GM21423 (cell line): ENCODE measurements around the gene FXYD7.
"Not testable (repeated sequence)": the region's sequence is repeated elsewhere in the genome, so short reads cannot be mapped to it uniquely, and the experiment has no call there.

Experiments used
- ATAC-seq: cut with Tn5 transposase; IDR thresholded peaks from one replicate; pipeline ENCODE4 v1.9.1; 2021; ENCODE audit warnings: mild to moderate bottlenecking, moderate library complexity; ENCODE audit not compliant: unreplicated experiment

The FXYD7 gene

GRCh38 chr19:35143231-35143715, at the start of gene FXYD7:
Gene FXYD7, plus strand, starts transcription at chr19:35143255. Its CDS starts 79 bp downstream, at chr19:35143334.
- no peak for ATAC-seq

DNA sequence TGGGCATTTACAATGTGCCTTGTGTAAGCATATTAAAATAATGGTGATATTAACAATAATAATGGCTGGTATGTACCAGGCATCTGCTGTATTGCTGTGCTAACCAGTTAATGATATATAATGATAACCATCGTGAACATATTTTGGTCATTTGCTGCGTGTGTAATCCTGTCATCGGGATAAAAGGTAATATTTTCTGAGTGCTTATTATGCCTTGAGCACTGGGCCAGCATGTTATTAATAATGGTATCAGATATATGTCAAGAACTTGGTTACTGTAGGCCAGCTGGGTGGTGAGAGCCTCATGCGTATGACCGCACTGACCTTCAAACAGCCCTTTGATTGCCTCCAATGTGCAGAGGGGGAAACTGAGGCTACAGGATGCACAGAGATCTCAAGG, 49.6 kb upstream of the FXYD7 start:
- no peak for ATAC-seq

- no peak for ATAC-seq
Measured at GRCh38 chr19:35093941-35094647, 49.0 kb upstream of the FXYD7 start.

DNA sequence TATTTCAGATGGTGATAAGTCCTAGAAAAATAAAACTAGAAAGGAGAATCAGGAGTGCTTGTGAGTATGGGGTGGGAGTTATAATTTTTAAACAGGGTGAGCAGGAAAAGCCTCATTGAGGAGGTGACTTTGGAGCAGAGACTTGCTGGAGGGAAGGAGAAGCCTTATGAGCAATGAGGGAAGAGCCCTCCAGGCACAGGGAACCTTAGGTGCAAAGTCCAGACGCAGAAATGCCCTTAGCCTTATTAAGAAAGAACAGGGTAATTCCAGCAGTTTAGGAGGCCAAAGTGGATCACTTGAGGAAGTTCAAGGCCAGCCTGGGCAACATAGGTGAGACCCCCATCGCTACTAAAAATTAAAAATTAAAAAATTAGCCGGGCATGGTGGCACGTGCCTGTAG, 48.4 kb upstream of the FXYD7 start:
- ATAC-seq = no peak

DNA sequence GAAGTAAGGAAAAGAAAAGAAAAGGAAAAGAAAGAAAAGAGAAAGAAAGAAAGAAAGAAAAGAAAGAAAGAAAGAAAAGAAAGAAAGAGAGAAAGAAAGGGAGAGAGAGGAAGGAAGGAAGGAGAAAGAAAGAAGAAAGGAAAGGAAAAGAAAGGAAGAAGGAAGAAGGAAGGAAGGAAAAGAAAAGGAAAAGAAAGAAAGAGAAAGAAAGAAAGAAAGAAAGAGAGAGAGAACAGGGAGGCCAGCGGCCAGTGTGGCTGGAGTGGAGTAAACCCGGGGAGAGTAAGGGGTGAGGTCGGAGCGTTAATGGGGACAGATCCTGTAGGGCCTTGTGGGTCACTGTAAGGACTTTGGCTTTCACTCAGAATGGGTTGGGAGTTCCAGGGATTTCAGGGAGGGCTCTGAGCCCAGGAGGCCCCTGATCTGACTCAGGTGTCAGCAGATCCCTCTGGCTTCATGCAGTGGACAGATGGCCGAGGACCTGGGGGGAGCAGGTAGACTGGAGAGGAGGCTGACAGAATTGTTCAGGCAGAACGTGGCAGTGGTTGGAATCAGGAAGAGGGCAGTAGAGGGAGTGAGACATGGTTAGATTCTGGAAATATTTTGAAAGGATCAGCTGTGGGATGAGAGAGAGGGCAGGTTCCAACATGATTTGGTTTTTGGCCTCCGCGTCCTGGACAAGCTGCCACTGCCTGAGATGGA, 47.2 kb upstream of the FXYD7 start:
- ATAC-seq = no peak

DNA sequence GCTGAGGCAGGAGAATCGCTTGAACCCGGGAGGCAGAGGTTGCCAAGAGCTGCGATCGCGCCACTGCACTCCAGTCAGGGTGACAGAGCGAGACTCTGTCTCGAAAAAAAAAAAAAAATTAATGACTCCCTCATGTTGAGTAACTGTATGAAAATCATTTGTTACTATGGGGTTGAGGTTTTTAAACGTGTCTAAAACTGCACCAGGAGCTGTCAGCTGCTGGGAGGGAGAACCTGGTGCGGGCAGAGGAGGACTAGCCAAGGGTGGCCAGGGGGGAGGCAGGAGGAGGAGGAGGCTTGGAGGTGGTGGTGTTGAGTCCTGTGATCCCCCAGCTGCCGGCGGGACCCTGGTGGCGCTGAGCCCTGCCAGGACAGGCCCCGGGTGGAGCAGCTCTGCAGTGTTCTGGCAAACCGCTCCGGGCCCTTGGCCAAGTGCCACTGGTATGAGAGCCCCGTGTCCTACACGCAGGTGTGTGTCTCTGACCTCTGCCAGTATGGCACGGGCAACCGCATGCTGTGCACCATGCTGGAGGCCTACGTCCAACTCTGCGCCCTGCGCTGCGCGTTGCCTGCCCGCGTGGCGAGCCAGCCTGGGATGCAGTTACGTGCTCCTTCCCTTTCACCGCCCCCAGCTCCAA, 44.5 kb upstream of the FXYD7 start:
- no peak for ATAC-seq

DNA sequence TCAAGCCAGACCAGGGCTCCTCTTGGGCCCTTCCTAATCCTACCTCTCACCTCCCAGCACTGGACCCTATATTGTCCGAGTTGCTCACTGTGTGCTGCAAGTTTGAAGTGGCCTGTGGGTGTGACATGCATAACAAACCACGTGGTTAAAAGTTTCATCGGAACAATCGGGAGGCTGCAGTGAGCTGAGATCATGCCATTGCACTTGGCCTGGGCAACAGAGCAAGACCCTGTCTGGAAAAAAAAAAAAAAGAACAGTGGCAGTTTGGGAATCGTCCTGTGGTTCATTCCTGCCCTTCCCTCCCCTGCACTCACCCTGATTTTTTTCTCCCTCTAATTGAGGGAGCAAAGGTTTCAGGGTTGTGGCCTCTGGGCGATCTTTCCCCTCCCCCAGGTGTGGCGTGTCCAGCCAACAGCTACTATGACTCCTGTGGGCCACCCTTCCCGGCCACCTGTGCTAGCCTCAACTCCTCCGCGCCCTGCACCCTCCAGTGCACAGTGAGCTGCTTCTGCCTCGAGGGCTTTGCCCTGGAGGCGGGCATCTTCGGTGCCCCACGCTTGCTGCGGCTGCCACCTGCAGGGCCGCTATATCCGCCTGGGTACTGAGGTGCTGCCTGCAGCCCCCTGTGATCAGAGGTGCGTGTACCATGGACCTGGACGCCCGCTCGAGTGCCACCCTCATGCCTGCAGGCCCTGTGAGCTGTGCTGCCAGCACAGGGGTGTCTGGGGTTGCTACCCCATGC, 43.7 kb upstream of the FXYD7 start:
- no peak for ATAC-seq

GRCh38 chr19:35099897-35100275, 43.2 kb upstream of the FXYD7 start:
- ATAC-seq = no peak

- no peak for ATAC-seq
Measured at GRCh38 chr19:35100588-35101533, 42.2 kb upstream of the FXYD7 start.

DNA sequence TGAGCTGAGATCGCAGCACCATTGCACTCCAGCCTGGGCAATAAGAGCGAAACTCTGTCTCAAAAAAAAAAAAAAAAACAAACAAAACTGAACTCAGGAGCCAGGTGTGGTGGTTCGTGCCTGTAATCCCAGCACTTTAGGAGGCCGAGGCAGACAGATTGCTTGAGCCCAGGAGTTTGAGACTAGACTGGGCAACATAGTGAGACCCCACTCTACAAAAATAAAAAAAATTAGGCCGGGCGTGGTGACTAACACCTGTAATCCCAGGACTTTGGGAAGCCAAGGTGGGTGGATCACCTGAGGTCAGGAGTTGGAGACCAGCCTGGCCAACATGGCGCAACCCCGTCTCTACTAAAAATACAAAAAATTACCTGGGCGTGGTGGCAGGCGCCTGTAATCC, 41.1 kb upstream of the FXYD7 start:
- not testable (repeated sequence) for ATAC-seq

DNA sequence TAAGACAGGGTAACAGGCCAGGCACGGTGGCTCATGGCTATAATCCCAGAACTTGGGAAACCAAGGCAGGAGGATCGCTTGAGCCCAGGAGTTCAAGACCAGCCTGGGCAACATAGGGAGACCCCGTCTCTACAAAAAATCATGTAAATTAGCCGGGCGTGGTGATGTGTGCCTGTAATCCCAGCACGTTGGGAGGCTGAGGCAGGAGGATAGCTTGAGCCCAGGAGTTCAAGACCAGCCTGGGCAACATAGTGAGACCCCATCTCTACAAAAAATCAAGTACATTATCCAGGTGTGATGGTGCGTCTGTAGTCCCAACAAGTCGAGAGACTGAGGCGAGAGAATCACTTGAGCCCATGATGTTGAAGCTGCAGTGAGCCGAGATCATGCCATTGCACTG, 39.4 kb upstream of the FXYD7 start:
- not testable (repeated sequence) for ATAC-seq

- ATAC-seq = no peak
Measured at GRCh38 chr19:35104361-35104760, 38.7 kb upstream of the FXYD7 start.

DNA sequence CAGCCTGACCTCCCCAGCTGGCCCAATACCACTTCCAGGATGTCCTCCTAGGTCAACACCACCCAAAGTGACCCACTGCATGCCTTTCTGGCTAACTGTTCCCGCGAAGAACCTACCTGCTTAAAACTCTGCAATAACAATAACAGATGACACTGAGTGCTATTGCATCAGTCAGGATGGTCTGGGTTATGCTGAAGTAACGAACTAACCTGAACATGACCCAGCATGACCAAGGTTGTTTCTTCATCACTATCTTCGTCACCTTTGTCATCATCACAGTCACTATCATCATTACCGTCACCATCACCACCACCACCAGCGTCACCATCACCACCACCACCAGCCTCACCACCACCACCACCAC, 38.0 kb upstream of the FXYD7 start:
- no peak for ATAC-seq

DNA sequence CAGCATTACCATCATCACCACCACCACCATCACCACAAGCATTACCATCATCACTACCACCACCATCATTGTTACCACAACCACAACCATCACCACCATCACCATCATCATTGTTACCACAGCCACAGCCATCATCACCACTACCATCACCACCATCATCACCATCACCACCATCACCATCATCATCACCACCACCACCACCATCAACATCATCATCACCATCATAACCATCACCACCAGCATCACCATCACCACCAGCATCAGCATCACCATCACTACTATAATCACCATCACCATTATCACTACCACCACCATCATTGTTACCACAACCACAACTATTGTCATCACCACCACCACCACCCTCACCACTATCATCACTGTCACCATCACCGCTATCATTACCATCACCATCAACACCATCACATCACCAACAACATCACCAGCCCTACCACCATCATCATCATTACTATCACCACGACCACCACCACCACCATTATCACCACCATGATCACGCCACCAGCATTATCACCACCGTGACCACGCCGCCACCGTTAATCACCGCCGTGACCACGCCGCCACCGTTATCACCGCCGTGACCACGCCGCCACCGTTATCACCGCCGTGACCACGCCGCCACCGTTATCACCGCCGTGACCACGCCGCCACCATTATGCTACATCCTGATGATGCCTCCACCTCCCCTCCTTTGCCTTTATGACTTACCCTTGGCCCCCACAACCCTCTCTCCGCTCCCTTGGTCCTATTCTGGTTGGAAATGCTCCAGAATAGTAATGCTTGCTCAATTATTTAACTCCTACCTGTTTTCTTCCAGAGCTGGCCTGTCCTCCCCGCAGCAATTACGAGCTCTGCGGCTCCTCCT, 37.4 kb upstream of the FXYD7 start:
- no peak for ATAC-seq

DNA sequence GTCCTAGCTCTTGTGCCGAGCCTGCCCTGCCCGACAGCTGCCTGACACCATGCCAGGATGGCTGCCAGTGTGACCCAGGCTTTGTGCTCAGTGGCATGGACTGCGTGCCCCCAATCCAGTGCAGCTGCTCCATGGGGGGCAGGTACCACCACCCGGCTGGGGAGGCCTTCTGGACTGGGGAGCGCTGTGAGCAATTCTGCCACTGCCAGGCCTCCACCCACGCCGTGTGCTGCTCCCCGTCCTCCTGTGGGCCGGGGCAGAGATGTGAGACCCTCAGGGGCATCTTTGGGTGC, 36.8 kb upstream of the FXYD7 start:
- no peak for ATAC-seq

GRCh38 chr19:35106898-35107541, 36.0 kb upstream of the FXYD7 start:
- ATAC-seq = no peak

- ATAC-seq = no peak
Measured at GRCh38 chr19:35107545-35107944, 35.5 kb upstream of the FXYD7 start.

- no peak for ATAC-seq
Measured at GRCh38 chr19:35108730-35109129, 34.3 kb upstream of the FXYD7 start.
